ENCODE data around the gene SCNN1B.
"Not testable (repeated sequence)": the region's sequence is repeated elsewhere in the genome, so short reads cannot be mapped to it uniquely, and the experiment has no call there.

SCNN1B gene, protein sequence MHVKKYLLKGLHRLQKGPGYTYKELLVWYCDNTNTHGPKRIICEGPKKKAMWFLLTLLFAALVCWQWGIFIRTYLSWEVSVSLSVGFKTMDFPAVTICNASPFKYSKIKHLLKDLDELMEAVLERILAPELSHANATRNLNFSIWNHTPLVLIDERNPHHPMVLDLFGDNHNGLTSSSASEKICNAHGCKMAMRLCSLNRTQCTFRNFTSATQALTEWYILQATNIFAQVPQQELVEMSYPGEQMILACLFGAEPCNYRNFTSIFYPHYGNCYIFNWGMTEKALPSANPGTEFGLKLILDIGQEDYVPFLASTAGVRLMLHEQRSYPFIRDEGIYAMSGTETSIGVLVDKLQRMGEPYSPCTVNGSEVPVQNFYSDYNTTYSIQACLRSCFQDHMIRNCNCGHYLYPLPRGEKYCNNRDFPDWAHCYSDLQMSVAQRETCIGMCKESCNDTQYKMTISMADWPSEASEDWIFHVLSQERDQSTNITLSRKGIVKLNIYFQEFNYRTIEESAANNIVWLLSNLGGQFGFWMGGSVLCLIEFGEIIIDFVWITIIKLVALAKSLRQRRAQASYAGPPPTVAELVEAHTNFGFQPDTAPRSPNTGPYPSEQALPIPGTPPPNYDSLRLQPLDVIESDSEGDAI

DNA sequence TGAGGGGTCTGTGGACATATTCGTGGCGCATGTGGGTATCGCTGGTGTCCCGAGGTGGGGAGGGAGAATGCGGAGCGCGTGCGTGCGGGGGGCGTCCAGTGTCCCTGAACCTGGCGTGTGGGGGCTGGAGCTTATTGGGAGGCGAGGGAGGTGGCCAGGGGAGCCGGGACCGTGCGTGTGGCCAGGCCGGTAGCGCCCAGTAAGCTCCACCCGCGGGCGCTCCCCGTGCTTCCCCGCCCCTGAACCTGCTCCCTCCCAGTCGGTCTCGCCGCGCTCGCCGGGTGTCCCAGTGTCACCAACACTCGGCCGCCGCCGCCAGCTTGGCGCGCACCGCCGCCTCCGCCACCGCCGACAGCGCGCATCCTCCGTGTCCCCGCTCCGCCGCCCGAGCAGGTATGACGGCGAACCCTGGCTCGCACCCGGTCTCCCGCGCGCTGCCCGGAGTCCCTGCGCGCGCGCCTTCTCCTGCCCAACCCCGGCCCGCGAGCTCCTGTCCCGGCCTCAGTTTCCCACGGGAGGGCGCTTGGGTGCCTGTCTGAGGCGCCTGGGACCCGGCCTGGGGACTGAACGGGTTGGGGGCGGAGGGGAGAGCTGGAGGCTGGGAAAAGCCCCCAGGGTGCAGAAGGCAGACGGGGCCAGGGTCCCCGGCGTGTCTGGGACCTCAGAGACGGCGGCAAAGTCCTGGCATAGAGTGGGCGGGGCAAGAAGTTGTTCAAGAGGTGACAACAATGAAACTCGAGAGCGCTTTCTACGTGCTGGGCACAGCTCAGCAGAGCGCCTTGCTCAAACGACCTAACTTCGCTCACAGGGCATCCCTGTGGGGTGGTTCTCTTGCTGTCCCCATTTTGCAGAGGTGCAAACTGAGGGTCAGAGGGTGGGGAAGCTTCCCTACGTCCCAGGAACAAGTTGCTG, at the start of gene SCNN1B:
SCNN1B (plus strand) TSS at position 258 of the 912 bp plus-strand sequence. CDS start 46,298 bp downstream, outside the sequence.
- DNase-seq = peak; percentile 33

DNA sequence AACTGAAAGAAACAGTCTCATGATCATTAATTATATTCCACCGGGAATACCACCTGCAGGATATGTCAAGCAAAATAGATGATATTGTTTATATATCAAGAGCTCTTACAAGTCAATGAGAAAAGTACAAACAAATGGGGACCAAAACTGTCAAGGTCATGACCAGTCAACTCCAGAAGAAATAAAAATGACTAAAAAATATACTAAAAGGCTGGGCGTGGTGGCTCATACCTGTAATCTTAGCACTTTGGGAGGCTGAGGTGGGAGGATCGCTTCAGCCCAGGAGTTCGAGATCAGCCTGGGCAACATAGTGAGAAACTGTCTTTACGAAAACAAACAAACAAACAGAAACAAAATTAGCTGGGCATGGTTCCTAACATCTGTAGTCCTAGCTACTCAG, 49.8 kb upstream of the SCNN1B start:
- no peak for DNase-seq

DNA sequence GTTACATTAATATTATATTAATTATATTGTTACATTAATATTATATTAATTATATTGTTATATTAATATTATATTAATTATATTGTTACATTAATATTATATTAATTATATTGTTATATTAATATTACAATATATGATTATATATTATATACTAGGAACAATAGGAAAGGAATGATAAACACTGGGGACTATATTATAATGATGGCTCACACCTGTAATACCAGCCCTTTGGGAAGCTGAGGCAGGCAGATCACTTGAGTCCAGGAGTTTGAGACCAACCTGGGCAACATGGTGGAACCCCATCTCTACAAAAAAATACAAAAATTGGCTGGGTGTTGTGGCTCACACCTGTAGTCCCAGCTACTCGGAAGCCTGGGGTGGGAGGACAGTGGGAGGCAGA, 48.5 kb upstream of the SCNN1B start:
- DNase-seq = not testable (repeated sequence)

DNA sequence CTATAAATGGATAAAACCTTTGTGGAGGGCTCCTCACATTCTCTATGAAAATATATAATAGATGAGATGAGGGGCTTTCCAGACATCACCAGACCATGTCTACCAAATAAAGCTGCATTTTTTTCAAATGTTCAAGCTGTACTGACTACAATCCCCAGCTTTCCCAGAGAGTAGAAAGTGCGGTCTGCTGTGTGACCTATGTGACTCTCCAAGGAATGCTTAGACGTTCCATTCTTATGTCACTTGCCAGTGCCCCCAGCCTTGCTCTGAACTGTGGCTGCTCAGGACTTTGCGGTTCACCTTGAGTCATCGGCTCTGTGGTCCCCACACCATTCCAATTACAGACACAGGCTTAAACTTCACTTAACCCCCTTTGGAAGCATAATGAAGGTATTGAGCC, 47.8 kb upstream of the SCNN1B start:
- DNase-seq = no peak

DNA sequence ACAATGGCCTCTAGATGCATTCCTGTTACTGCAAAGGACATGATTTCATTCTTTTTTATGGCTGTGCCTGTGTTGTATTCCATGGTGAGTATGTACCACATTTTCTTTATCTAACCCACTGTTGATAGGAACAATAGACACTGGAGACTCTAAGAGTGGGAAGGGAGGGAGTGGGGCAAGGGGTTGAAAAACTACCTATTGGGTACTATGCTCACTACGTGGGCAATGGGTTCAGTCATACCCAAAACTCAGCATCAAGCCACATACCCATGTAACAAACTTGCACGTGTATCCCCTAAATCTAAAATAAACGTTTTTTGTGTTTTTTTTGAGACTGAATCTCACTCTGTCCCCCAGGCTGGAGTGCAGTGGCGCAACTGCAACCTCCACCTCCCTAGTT, 47.1 kb upstream of the SCNN1B start:
- no peak for DNase-seq

DNA sequence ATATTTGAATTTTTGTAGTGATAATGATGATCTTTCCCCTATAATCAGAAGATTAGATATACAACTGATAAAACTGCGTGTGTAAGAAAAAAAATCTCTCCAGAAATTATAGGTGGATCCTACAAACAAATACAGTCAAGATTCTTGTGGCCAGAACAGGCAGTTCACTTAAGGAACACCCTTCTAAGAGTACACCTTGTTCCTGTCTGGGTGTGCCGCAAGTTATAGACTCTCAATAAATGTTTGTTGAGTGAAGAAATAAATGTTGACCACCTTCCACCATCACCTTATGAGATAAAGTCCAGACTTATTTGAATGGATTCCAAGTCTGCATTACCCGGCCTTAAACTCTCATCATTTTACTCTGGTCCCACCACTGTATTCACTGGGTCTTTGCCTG, 45.7 kb upstream of the SCNN1B start:
- DNase-seq = no peak

DNA sequence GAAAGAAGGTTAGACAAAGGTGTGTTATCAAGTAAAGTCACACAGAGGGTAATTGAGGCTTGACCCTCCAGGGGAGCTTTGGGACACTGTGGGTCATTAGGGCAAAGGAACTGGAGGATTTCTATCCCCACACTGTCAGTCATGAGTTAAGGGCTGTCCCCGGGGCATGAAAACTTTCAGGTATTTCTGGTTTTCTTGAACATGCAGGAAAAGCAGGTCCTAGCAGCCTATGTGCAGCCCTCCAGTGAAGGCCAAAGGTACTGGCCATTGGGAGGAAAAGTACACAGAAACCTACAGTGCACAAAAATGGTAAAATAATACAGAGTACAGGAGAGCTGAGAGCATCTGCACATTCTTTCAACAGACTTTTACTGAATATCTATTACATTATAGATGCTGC, 44.4 kb upstream of the SCNN1B start:
- no peak for DNase-seq

DNA sequence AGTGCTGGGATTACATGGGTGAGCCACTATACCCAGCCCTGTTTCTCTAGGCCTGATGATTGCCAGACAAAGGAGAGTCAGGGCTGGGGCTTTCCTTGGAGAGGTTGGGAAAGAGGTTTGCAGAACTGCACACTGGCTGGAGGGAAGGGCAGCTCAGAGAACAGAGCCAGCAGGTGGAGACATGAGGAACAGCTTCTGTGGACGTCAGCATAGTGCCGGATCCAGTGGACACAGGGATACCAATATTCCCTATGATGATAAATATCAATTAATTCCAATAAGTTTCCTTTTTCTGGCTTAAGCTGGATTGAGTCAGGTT, 43.2 kb upstream of the SCNN1B start:
- no peak for DNase-seq

DNA sequence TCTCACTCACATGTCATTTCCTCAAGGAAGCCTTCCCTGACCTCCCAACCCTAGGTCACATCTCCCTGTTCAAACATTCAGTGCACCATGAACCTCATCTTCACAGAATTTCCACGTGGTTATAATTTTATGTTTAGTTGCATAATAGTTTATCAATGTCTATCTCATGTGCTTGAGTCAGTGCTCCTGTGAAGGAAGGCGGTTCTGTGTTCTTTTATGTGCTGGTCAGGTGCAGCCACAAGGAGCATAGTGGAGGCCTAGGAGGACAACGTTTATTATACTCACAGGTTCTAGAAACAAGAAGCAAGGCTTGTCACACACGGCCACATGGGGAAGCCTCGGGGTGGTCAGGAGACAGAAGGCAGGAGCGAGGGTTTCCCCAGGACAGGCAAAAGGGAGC, 34.5 kb upstream of the SCNN1B start:
- no peak for DNase-seq

DNA sequence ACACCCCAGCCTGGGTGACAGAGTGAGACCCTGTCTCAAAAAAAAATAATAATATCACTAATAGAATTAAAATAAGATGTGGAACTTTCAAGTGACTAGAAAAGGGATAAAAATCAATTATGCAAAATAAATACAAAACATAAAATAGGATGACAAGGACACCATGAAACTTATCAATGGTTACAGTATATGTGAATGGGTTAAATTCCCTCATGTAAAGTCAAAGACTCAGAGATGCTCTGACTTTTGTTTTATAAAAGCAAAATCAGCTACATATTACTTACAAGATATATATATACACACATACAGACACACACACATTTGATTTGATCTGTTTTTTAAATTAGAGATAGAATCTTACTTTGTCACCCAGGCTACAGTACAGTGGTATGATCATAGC, 33.5 kb upstream of the SCNN1B start:
- DNase-seq = no peak

DNA sequence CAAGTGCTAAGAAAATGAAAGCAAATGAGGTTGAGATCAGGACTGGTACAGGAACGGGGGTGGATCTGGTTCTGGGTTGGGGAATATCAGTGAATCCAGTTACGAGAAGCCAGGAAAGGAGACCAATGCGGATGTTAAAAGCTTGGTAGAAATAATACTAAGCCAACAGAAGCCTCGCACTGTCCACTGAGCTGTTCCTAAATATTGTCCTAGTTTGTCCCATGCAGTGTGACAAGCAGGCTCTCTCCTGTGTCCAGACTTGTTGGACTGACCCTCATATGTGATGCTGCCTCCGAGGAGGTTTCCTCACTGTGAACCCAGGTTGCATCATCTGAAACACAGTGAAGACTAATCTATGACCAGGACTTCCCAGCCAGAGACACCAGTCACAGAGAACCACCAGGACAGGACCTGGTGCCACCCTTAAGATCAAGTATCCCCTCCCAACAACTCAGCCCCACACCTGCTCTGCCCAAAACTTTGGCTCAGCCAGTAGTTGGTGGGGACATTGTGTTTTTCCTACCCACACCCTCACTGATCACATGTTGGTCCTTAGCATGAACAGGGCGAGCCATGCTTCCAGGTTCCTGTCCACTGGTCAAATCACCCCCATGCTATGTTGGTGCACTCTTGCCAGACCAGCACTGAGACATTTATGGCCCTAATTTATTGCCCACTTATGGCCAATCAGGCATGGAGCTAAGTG, 32.7 kb upstream of the SCNN1B start:
- DNase-seq = no peak

DNA sequence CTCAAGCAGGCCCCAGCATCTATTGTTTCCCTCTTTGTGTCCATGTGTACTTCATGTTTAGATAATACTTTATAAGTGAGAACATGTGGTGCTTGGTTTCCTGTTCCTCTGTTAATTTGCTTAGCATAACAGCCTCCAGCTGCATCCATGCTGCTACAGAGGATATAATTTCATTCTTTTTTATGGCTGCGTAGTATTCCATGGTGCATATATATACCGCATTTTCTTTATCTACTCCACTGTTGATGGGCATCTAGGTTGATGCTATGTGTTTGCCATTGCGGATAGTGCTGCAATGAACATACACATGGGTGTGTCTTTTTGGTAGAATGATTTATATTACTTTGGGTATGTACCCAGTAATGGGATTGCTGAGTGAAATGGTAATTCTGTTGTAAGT, 31.4 kb upstream of the SCNN1B start:
- no peak for DNase-seq

DNA sequence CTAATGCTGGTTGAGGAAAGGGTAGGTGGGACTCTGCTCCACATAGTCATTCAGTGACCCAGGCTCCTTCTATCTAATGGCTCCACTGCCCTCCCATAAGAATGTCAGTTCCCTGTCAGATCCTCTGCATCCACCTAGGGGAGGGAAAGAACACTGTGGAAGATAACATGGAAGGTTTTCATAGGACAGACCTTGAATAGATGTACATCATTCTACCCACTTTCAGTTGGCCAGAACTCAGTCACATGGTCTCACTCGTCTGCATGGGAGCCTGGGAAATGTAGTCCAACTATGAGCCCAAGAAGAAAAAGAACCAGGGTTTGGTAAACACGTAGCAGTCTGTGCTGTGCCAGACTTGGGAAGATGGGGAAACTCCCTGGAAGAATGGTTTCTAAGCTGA, 27.1 kb upstream of the SCNN1B start:
- no peak for DNase-seq

DNA sequence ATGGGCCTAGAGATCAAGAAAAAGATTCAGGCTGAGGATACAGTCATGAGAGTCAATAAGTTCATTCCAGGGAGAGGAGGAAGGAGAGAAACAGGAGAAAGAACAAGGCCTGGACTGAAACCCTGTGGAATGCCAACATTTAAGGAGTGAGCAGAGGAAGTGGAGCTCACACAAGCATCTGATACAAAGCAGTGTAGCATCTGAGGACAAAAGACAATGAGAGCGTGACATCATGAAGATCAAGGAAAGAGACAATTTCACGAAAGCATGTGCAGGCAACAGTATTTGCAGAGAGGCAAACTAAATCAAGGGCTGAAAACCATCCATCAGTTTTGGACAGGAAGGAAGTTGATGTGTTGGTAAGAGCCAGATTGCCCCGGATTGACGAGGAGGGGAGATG, 25.3 kb upstream of the SCNN1B start:
- no peak for DNase-seq

DNA sequence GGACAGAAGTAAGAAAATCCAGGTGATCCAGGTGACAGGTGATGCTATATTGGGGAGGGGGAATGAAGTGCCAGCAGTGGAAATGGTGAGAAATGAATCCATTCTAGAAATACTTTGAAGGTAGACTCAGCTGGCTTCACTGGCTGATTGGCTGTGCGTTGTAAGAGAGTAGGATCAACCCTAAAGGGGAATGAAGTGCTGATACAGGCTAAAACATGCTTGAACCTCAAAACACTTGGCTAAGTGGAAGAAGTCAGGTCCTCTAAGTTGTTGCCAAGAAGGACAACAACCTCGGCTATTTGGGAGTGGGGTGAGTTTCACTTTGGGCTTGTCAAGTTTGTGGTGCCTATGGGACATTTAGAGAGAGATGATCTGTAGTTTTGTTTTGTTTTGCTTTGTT, 24.1 kb upstream of the SCNN1B start:
- no peak for DNase-seq

DNA sequence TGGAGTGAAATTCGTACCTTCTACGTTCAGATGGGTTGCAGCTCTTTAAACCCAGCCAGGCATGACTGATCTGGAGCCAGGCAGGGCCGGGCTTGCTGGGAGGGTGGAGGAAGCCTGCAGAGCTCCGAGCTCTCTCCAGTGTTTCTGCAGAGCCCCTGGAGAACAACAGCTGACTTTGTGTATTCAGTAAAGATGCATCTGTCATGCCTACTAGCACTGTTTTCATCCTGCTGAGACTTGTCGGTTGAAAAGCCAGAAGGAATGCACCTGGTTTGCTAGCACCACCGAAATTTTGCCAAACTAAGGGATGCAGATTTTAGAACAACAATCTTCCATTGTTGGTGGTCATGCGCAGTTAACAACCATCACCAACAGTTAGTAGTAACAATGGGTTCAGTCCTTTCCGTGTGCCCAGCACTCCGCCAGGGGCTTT, 22.4 kb upstream of the SCNN1B start:
- DNase-seq = peak; percentile 94

DNA sequence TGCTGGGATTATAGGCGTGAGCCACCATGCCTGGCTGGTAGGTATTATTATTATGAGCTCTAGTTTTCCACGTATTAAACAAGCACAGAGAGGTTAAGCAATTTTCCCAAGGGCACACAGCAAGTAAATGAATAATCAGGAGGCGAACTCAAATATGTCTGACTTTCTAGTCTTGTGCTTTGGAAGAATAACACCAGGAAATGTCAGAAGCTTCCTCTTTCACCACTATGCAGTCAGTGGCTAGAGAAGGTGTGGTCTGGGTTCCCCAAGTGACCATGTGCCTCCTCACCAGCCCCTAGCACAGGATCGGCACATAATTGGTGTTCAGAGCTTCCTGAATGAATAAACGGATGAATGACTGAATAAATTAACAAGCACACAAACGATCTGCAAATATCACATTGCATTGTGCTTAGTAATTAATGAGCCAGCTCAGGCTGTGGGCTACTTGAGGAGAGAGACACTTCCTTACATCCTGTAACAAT, 21.6 kb upstream of the SCNN1B start:
- peak; percentile 11 for DNase-seq

DNA sequence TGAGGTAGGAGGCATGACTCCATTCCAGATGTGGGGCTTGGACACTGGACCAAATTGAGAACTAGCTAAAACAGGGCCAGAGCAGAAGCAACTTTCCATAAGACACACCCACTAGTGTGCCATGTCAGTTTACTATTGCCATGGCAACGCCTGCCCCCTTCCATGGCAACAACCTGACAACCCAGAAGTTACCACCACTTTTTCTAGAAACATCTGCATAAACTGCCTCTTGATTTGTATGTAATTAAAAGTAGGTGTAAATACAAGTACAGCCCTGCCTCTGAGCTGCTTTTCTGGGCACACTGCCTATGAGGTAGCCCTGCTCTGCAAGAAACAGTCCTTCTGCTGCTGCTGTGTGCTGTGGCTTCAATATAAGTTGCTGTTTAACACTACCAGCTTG, 19.5 kb upstream of the SCNN1B start:
- peak; percentile 20 for DNase-seq

DNA sequence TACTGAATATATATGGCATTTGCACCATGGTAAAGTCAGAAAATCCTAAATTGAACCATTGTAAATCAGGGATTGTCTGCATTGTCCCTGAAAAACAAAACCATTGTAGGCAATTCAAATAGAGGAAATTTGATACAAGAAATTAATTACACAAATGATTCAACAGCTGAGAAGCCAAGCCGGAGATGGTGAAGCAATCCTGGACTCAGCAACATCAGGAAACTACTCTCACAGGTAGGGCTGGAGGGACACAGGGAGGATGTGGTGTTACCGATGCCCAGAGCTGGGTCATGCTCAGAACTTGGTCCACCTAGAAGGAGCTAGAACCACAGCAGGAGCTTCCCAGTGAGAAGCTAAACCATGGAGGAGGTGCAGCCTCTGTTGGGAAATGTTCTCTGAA, 18.5 kb upstream of the SCNN1B start:
- DNase-seq = no peak

DNA sequence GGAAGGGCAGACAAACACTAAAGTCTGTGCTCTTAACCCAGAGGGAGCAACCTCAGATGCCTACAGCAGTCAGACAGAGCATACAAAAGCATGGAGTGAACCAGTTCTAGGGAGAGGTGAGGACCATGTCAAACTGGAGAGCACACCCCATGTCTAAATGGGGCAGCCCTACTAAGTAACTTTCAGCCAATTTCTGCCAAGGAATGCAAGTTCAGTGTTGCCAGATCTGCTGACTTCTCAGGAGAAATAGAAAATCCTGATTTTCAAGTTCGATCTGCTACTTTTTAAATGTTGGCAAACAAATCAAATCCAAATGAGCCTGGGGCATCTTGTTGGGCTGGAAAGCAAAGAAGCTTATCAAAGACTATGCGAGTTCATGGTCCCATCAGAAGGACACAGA, 17.5 kb upstream of the SCNN1B start:
- no peak for DNase-seq

DNA sequence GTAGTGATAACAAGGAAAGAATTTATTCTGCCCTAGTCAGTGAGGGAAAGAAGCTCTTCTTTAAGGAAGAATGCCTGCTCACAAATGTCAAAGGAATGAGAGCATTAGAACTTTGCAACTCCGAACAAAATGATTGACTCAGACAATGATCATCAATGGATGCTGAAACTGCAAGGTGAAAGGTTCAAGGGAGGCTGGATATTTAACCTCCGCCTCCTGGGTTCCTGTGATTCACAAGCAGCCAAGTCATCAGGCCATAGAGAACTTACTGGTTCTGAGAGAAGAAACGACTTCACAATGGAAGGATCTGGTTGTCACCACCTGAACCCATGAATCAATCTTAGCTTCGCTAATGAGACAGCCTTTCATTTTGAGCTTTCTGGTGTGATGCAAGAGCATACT, 16.0 kb upstream of the SCNN1B start:
- DNase-seq = no peak

DNA sequence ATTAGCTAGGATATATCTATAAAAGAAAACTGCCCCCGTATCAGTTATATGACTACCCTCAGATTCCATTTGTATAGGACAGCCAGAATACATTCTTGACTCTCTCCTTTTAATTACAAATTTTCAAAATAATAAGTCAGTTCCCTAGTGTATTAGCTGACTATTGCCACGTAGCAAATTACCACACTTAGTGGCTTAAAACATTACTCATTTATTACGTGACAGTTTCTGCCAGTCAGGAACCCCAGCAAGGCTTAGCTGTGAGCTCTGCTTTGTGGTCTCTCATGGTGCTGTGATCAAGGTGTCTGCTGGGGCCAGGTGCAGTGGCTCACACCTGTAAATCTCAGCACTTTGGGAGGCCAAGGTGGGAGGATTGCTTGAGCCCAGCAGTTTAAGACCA, 13.9 kb upstream of the SCNN1B start:
- no peak for DNase-seq
